Mucosa of rectum (tissue), 2 donors: ENCODE measurements around the gene ACTL7B.
"Not testable (repeated sequence)": the region's sequence is repeated elsewhere in the genome, so short reads cannot be mapped to it uniquely, and the experiment has no call there.

Experiments
- H3K27ac ChIP-seq, 2 donors: one replicate each; pipeline ENCODE4 v1.7.0; 2013; ENCODE audit warnings: inconsistent platforms in 2 of 2, low read depth in 2 of 2, low read length in 2 of 2
- H3K27me3 ChIP-seq, 2 donors: one replicate each; pipeline ENCODE4 v1.7.0; 2013; ENCODE audit warnings: low read length in 2 of 2; ENCODE audit not compliant: control insufficient read depth in 2 of 2, insufficient read depth in 2 of 2
- H3K36me3 ChIP-seq, 2 donors: one replicate each; pipeline ENCODE4 v1.7.0; 2013; ENCODE audit warnings: low read length in 2 of 2; ENCODE audit not compliant: control insufficient read depth in 2 of 2, insufficient read depth in 2 of 2
- H3K4me1 ChIP-seq, 2 donors: one replicate each; pipeline ENCODE4 v1.7.0; 2013; ENCODE audit warnings: low read length in 2 of 2, mild to moderate bottlenecking in 1 of 2; ENCODE audit not compliant: control insufficient read depth in 2 of 2, insufficient read depth in 2 of 2
- H3K4me3 ChIP-seq, 2 donors: one replicate each; pipeline ENCODE4 v1.7.0; 2013; ENCODE audit warnings: low read length in 2 of 2
- H3K9ac ChIP-seq, 2 donors: one replicate each; pipeline ENCODE4 v1.7.0; 2013; ENCODE audit warnings: low read length in 2 of 2, low read depth in 1 of 2, mild to moderate bottlenecking in 1 of 2
- H3K9me3 ChIP-seq, 2 donors: one replicate each; pipeline ENCODE4 v1.7.0; 2013; ENCODE audit warnings: low read length in 2 of 2; ENCODE audit not compliant: control insufficient read depth in 2 of 2
- donor health status: healthy.
- donor health status: Normal muscosa, but diverticular disease.

The ACTL7B gene

GRCh38 chr9:108886594-108887271 lies 30.9 kb upstream of the ACTL7B start:
- H3K27me3 ChIP-seq, H3K27ac ChIP-seq, H3K4me1 ChIP-seq, H3K9me3 ChIP-seq, H3K9ac ChIP-seq, H3K4me3 ChIP-seq: not testable (repeated sequence)
- H3K36me3 ChIP-seq = peaks cover 41 to 43% of the 10 kb centered on the region in 2 donors

DNA sequence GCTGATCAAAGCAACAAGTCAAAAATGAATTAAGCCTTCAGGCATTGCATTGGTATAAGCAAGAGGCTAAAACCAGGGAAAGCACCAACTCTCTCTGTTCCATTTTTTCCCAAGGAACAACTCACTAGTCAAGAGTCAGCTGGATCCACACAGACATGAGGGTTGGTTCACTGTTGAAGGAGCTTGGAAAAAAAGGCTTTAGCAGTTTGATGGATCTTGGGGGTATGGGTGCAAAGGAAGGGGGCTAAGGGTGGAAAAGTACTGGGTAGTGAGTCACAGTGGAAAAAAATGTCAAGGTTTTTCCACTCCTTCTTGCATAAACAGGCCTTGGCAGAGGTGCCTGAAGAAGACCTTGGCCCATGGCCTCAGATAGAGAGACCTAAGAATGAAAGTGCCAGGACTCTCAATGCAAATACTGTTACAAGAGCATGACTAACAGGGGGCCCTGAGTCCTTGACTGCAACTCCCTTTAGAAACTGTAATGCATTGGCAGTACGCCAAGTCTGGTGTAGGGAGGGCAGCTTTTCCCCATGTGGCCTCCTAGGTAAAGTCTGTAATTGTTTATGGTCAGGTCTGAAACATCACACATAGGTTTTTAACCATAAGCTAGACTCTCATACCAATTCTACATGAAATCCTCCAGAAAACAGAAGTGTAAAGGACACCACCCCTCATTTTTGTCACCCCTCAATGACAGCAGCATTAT lies 30.0 kb upstream of the ACTL7B start:
- Histone ChIP-seq H3K9me3 (no peaks in the 10 kb centered on the region), H3K27ac (no peak overlapping the region), H3K4me1 (peaks cover 0 to 2% of the 10 kb centered on the region in 2 donors), H3K9ac (no peak overlapping the region), H3K36me3 (peaks cover 33 to 38% of the 10 kb centered on the region in 2 donors), H3K4me3 (no peak overlapping the region), H3K27me3 (no peaks in the 10 kb centered on the region)

- Histone ChIP-seq H3K36me3 (peaks cover 32 to 37% of the 10 kb centered on the region in 2 donors), H3K4me1 (peaks cover 0 to 2% of the 10 kb centered on the region in 2 donors), H3K9ac (no peak overlapping the region), H3K4me3 (no peak overlapping the region), H3K27me3 (no peaks in the 10 kb centered on the region), H3K27ac (no peak overlapping the region), H3K9me3 (no peaks in the 10 kb centered on the region)
These were observed 28.9 kb upstream of the ACTL7B start for GRCh38 chr9:108884701-108885100.

GRCh38 chr9:108883085-108883484 lies 27.3 kb upstream of the ACTL7B start:
- H3K27ac ChIP-seq = no peak overlapping the region
- no peak overlapping the region for H3K9ac ChIP-seq
- peaks cover 0 to 2% of the 10 kb centered on the region in 2 donors for H3K4me1 ChIP-seq
- H3K9me3 ChIP-seq = no peaks in the 10 kb centered on the region
- H3K4me3 ChIP-seq = no peak overlapping the region
- peaks cover 37 to 39% of the 10 kb centered on the region in 2 donors for H3K36me3 ChIP-seq
- H3K27me3 ChIP-seq = no peaks in the 10 kb centered on the region

DNA sequence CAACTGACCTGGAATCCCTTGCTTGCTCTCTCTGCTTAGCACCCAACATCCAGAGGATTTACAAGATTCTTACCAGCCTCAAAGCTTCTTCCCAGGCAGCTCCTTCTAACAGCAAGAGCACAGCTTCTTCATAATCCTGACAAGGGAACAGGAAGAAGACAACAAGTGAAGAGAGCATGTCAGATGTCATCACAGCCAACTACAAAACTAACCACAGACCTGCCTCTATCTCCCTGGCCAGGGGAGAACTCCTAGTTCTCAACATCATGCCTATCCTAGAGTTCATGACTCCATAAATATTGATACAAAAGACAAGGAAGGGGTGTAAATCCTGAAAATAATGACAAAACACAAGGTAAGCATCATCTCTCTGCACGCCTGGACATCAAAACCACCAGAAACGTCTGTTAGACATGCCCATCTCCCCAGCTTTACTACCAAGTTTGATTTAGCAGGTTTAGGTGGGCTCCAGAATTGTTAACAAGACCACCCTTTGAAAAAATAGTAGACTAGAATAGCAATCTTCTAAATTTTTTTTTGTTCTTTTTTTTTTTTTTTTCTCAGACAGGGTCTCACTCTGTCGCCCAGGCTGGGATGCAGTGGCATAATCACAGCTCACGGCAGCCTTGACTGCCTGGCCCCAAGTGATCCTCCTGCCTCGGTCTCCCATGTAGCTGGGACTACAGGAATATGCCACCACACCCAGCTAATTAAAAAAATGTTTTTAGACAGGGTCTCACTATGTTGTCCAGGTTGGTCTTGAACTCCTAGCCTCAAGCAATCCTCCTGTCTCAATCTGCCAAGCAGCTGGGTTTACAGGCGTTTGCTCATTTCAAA lies 26.5 kb upstream of the ACTL7B start:
- Histone ChIP-seq H3K27me3 (no peaks in the 10 kb centered on the region), H3K36me3 (peaks cover 39 to 40% of the 10 kb centered on the region in 2 donors), H3K4me3 (no peak overlapping the region), H3K9ac (no peak overlapping the region), H3K9me3 (no peaks in the 10 kb centered on the region), H3K4me1 (peaks cover 0 to 2% of the 10 kb centered on the region in 2 donors), H3K27ac (no peak overlapping the region)

DNA sequence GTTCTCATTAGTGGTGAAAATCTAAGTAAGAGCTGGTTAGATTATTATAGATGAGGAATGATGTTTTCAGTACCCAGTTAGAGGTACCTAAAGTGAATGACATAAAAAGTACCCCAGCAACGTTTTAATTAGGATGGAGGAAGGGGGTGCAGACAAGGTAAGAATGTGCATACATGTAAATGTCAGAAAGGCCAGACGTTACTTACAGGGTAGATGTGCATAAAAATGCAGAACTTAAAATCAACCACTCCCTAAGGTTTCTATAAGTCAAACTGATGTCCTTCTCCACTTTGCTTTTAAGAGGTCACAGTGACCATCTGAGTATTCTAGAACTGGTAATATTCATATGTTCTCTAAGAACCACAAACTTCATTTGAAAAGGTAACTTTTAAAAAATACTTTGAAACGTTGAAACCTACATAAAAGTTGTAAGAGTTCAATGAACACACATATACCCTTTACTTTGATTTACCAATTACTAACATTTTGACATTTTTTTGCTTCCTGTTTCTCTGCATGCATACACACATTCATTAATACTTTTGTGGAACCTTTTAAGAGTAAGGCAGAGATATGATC lies 25.0 kb upstream of the ACTL7B start:
- Histone ChIP-seq H3K9ac (no peak overlapping the region), H3K27me3 (no peaks in the 10 kb centered on the region), H3K27ac (no peak overlapping the region), H3K4me1 (no peaks in the 10 kb centered on the region), H3K9me3 (no peaks in the 10 kb centered on the region), H3K36me3 (peaks cover 46% of the 10 kb centered on the region in 2 donors), H3K4me3 (no peak overlapping the region)

DNA sequence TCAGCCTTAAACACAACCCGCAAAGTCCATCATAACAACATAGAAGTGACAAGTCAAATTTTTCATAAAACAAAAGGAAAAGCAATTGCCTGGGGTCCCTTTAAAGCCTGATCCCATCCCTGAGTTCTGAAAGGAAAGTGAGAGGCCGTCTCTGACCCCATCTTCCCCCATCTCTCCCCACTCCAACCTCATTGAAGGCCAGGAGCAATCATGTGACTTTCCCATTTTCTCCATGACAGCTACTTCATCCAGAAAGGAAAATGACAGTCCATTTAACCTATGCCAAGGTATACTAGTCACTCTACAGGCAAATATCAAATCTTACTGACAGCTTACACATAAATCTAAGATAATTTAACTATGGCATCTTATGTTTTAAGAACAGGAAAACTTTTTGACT lies 21.7 kb upstream of the ACTL7B start:
- no peak overlapping the region for H3K4me3 ChIP-seq
- H3K27ac ChIP-seq = no peak overlapping the region
- no peaks in the 10 kb centered on the region for H3K4me1 ChIP-seq
- H3K27me3 ChIP-seq = no peaks in the 10 kb centered on the region
- H3K9me3 ChIP-seq = no peaks in the 10 kb centered on the region
- H3K36me3 ChIP-seq = peaks cover 58 to 71% of the 10 kb centered on the region in 2 donors
- no peak overlapping the region for H3K9ac ChIP-seq

- Histone ChIP-seq H3K9me3 (no peaks in the 10 kb centered on the region), H3K36me3 (peaks cover 59 to 74% of the 10 kb centered on the region in 2 donors), H3K27ac (no peak overlapping the region), H3K27me3 (no peaks in the 10 kb centered on the region), H3K9ac (no peak overlapping the region), H3K4me1 (no peaks in the 10 kb centered on the region), H3K4me3 (no peak overlapping the region)
These were observed 20.6 kb upstream of the ACTL7B start for GRCh38 chr9:108876425-108876824.

- Histone ChIP-seq H3K4me1 (no peaks in the 10 kb centered on the region), H3K27me3 (no peaks in the 10 kb centered on the region), H3K9me3 (no peaks in the 10 kb centered on the region), H3K36me3 (peaks cover 49 to 61% of the 10 kb centered on the region in 2 donors), H3K4me3 (no peak overlapping the region), H3K9ac (no peak overlapping the region), H3K27ac (no peak overlapping the region)
These were observed 18.4 kb upstream of the ACTL7B start for GRCh38 chr9:108874058-108874788.
